HG02610 (cell line): ENCODE data around the gene ANKRD11.
"Not testable (repeated sequence)": the region's sequence is repeated elsewhere in the genome, so short reads cannot be mapped to it uniquely, and the experiment has no call there.

ENCODE experiments used
- ATAC-seq: cut with Tn5 transposase; IDR thresholded peaks from one replicate; pipeline ENCODE4 v1.9.1; 2021; ENCODE audit warnings: mild to moderate bottlenecking, moderate library complexity; ENCODE audit not compliant: unreplicated experiment

ANKRD11 gene

GRCh38 chr16:89410794-89411309, 79.5 kb downstream of the ANKRD11 start:
- ATAC-seq: no peak

- no peak for ATAC-seq
Observed at GRCh38 chr16:89410322-89410721, 80.0 kb downstream of the ANKRD11 start.

- no peak for ATAC-seq
Observed at GRCh38 chr16:89409161-89409711, 81.1 kb downstream of the ANKRD11 start.

GRCh38 chr16:89408315-89408714, 82.0 kb downstream of the ANKRD11 start:
- ATAC-seq: no peak

GRCh38 chr16:89407925-89408300, 82.4 kb downstream of the ANKRD11 start:
- no peak for ATAC-seq

- ATAC-seq: no peak
Observed at GRCh38 chr16:89407282-89407924, 83.0 kb downstream of the ANKRD11 start.

GRCh38 chr16:89406277-89406888, 84.0 kb downstream of the ANKRD11 start:
- no peak for ATAC-seq

- ATAC-seq: no peak
Observed at GRCh38 chr16:89404561-89404960, 85.8 kb downstream of the ANKRD11 start.

GRCh38 chr16:89402962-89403361, 87.4 kb downstream of the ANKRD11 start:
- no peak for ATAC-seq

- ATAC-seq: no peak
Observed at GRCh38 chr16:89401641-89402445, 88.5 kb downstream of the ANKRD11 start.

GRCh38 chr16:89401205-89401604, 89.2 kb downstream of the ANKRD11 start:
- no peak for ATAC-seq

GRCh38 chr16:89400740-89401139, 89.6 kb downstream of the ANKRD11 start:
- no peak for ATAC-seq

GRCh38 chr16:89398924-89399323, 91.4 kb downstream of the ANKRD11 start:
- ATAC-seq: no peak

- ATAC-seq: no peak
Observed at GRCh38 chr16:89397331-89397861, 93.0 kb downstream of the ANKRD11 start.

- no peak for ATAC-seq
Observed at GRCh38 chr16:89396156-89396555, 94.2 kb downstream of the ANKRD11 start.

GRCh38 chr16:89395150-89396142, 94.9 kb downstream of the ANKRD11 start:
- no peak for ATAC-seq

- no peak for ATAC-seq
Observed at GRCh38 chr16:89393738-89394406, 96.5 kb downstream of the ANKRD11 start.

GRCh38 chr16:89392881-89393737, 97.3 kb downstream of the ANKRD11 start:
- ATAC-seq: no peak

GRCh38 chr16:89390224-89390583, 100.2 kb downstream of the ANKRD11 start:
- not testable (repeated sequence) for ATAC-seq
